Caki2 (cell line): ENCODE measurements around the gene SLC16A9. TPM values are rescaled to one million over a fixed set of nuclear protein-coding genes. Genes with fewer than 3 reads are reported as not detected.
"Not testable (repeated sequence)": the region's sequence is repeated elsewhere in the genome, so short reads cannot be mapped to it uniquely, and the experiment has no call there.

Experiments
- DNase-seq: peaks from one replicate; pipeline ENCODE4 v3.0.0-alpha.2; 2015; ENCODE audit warnings: low read depth
- in situ Hi-C: cut with HindIII; loops from 2 replicates; pipeline ENCODE4 v1.10.0; 2016; ENCODE audit warnings: low sequenced_read_pairs, low pct_unique_long_range_greater_than_20kb, mixed read lengths
- total RNA-seq: library from RNA; depleted of rRNA; stranded (reverse); fragments of >200 nt; shearing (Covaris generic); gene quantifications from 2 replicates; pipeline ENCODE4 v1.2.3, GENCODE V29; 2014; ENCODE audit warnings: low replicate concordance; rRNA removed

The SLC16A9 gene
- 4.9 and 8.9 TPM in 2 replicates for total RNA-seq

GRCh38 chr10:59709395-59710125, at the start of gene SLC16A9:
SLC16A9 (minus strand) TSS chr10:59709850; CDS start chr10:59684291, 25,559 bp downstream.
- peak; percentile 82 for DNase-seq

GRCh38 chr10:59757966-59758365, 48.3 kb upstream of the SLC16A9 start:
- no peak for DNase-seq
- in situ Hi-C loops = no loop called here

More at GRCh38 chr10:59709395-59710125, at the start of gene SLC16A9:
- in situ Hi-C loops = no loop called here

- in situ Hi-C loops = no loop called here
- DNase-seq = no peak
Observed at GRCh38 chr10:59754951-59755350, 45.3 kb upstream of the SLC16A9 start.

- DNase-seq = no peak
- in situ Hi-C loops = no loop called here
Observed at GRCh38 chr10:59753267-59753666, 43.6 kb upstream of the SLC16A9 start, which contains the start of gene MRLN. MRLN (minus strand) TSS chr10:59753455.

DNA sequence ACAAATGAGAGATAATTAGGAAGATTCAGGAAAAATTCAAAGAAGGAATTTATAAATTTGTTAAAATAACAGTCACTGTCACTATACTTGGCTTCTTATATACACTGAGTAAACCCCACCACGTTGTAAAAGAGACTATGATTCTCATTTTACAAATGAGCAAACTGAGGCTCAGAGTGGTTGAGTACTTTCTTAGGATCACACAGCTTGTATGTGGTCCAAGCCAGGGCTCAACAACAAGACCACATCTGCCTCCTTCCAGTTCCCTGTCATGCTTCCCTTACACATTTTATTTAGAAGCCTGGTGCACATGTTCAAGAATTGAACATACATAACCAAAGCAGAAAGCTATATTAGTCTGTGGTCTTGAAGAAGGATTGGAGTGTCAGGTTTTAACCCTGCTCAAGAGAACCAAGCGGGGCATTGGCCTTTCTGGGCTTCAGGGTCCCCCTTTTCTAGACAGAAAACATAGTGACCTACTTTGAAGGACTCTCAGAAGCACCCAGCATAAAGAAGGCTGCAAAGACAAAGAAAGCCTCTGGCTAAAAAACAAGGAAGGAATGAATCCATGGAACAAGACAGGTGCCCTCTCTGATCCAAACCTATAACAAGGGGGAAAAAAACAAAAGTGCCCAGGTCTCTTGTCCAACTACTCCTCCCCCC, 42.8 kb upstream of the SLC16A9 start:
- in situ Hi-C loops = no loop called here
- DNase-seq = no peak

DNA sequence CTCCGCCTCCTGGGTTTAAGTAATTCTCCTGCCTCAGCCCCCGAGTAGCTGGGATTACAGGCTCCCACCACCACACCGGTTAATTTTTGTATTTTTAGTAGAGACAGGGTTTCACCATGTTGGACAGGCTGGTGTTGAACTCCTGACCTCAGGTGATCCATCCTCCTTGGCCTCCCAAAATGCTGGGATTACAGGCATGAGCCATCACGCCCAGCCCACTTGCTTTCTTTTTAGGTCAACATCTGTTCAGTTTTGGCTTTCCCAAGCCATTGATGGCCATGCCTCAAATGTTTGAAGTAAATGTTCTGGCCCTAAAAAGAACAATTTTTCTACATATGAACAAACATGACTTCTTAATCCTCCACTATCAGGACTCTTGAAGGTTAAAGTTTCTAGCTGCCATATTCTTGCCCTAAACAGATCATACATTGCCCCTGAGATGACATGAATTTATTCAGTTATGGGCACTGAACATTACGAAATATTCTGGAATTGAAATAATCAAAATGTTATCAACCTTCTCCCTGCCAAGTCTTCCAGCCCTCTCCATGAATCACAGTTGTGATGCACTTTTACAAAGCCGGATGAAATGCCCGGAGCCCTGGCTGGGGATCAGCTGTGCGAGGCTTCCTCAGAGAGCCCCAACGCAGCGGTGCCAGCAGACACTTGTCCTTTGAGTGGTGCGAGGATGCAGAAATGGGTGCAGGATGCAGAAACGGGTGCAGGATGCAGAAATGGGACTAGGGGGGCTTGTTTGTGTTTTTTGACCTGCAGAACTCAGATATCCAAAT, 40.7 kb upstream of the SLC16A9 start:
- no peak for DNase-seq
- in situ Hi-C loops = no loop called here

GRCh38 chr10:59748834-59749233, 39.2 kb upstream of the SLC16A9 start:
- in situ Hi-C loops = no loop called here
- no peak for DNase-seq

DNA sequence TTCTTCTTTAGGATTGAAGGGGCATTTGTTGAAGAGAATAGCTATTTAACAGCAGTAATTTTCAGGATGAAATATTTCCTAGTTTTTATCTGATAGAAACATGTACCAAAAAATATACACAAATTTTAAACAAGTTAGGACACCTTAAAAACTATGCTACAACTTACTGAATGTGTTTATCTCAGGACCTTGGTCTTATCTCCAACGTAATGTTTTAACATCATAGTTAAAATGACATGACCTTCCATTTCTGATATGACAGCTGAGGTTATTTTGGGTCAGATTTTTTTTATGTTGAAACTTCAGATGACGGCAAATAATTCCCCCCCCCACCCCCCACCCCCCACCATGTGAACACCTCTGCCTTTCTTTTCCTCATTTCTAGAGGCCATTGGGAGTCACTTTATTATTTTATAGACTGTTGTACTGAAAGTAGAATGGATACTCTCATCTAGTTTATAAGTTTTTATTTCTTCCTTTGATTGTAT, 35.6 kb upstream of the SLC16A9 start:
- no peak for DNase-seq
- in situ Hi-C loops = no loop called here

GRCh38 chr10:59744762-59745161, 35.1 kb upstream of the SLC16A9 start:
- in situ Hi-C loops = not testable (repeated sequence)

GRCh38 chr10:59744156-59744555, 34.5 kb upstream of the SLC16A9 start:
- in situ Hi-C loops, DNase-seq: not testable (repeated sequence)

More at GRCh38 chr10:59744762-59745161, 35.1 kb upstream of the SLC16A9 start:
- not testable (repeated sequence) for DNase-seq

GRCh38 chr10:59741583-59741982, 31.9 kb upstream of the SLC16A9 start:
- DNase-seq = no peak
- in situ Hi-C loops = no loop called here

DNA sequence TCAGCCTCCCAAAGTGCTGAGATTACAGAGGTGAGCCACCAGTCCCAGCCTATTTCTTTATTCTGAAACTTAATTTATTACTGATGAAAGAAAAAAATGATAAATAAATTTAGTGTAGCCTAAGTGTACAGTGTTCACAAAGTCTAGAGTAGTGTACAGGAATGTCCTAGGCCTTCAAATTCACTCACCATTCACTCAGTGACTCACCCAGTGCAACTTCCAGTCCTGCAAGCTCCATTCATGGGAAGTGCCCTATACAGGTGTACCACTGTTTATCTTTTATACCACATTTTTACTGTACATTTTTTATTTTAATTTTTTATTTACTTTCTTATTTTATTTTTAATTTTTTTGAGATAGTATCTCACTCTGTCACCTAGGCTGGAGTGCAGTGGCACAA, 31.4 kb upstream of the SLC16A9 start:
- in situ Hi-C loops = no loop called here
- DNase-seq = no peak

GRCh38 chr10:59736749-59737148, 27.1 kb upstream of the SLC16A9 start:
- in situ Hi-C loops = no loop called here
- DNase-seq = no peak

GRCh38 chr10:59735296-59735695, 25.6 kb upstream of the SLC16A9 start:
- DNase-seq = no peak

DNA sequence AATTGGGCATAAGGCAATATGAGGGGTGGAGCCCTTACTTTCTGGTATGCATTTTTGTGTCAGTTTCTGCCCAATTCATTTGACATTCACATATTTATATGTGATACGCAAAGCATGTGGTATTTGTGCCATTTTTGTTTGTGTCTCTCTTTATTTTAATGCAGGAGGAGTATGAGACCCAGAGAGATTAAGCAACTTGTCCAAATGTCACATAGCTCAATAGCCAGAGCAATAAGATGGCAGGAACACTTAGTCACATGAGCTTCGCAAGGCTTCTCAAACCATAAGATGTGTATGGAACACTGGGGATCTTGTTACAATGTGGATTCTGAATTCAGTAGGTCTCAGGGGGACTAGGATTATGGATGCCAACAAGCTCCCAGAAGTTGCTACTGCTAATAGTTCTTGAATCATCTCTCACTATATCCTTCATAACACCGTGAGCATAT, 24.4 kb upstream of the SLC16A9 start:
- in situ Hi-C loops = no loop called here
- DNase-seq = no peak

More at GRCh38 chr10:59735296-59735695, 25.6 kb upstream of the SLC16A9 start:
- in situ Hi-C loops = no loop called here

DNA sequence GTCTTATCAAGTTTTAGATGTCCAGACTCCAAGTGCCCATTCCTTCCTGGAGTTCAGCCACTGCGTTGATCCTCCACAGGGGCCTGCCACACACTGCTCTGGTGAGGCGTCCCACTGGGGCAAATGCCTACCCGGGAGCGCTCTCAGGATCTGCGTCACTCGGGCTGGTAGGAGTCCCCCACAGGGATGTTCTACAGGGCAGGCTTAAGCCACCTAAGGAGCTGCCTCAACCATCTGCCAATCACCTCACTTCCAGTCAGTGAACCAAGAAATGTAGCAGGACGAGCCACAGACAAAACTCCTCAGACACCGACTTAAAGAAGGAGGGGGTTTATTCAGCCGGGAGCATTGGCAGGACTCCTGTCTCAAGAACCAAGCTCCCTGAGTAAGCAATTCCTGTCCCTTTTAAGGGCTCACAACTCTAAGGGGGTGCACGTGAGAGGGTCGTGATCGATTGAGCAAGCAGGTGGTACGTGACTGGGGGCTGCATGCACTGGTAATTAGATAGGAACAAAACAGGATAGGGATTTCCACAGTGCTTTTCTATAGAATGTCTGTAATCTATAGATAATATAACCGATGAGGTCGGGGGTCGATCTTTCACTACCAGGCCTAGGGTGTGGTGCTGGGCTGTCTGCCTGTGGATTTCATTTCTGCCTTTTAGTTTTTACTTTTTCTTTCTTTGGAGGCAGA, 23.8 kb upstream of the SLC16A9 start:
- in situ Hi-C loops, DNase-seq: not testable (repeated sequence)

GRCh38 chr10:59732849-59733248, 23.2 kb upstream of the SLC16A9 start:
- in situ Hi-C loops, DNase-seq: not testable (repeated sequence)

DNA sequence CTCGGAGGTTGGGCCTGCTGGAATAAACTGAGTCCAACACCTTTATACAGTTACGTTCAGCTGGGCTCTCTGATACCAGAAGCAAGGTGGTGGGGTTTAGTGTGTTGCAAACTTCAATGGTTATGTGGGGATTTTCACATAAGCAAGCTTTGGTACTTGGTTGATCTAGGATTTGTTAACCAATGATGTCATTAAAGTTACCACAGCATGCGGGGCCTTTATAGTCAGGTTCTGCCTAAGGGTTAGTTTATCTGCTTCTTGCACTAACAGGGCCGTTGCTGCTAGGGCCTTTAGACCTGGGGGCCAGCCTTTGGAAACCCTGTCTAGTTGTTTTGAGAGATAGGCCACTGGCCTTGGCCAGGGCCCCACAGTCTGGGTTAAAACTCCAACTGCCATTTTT, 19.5 kb upstream of the SLC16A9 start:
- in situ Hi-C loops, DNase-seq: not testable (repeated sequence)
